Astrocyte (in vitro differentiated cells and primary cell): ENCODE data around the gene CADPS. TPM values are rescaled to one million over a fixed set of nuclear protein-coding genes. Genes with fewer than 3 reads are reported as not detected.

Experiments
- DNase-seq: peaks from one replicate; pipeline ENCODE4 v3.0.0-alpha.2; 2010; ENCODE audit warnings: low read depth
- FAIRE-seq: peaks from 2 replicates; lab custom pipeline; 2011; peaks lifted over from hg19 to GRCh38; lab: Jason Lieb, UNC
- H2AFZ ChIP-seq: 2 replicates; pipeline ENCODE4 v1.6.0; 2012; ENCODE audit warnings: low read depth, low read length, inconsistent platforms
- H3K27ac ChIP-seq: 2 replicates; pipeline ENCODE4 v1.5.1; 2011; ENCODE audit warnings: low read depth, low read length, inconsistent platforms
- H3K27me3 ChIP-seq: 2 replicates; pipeline ENCODE4 v1.6.0; 2011; ENCODE audit warnings: low read length, inconsistent platforms; ENCODE audit not compliant: insufficient read depth
- H3K36me3 ChIP-seq: 2 replicates; pipeline ENCODE4 v1.5.1; 2011; ENCODE audit warnings: low read length, inconsistent platforms; ENCODE audit not compliant: insufficient read depth
- H3K4me1 ChIP-seq: 2 replicates; pipeline ENCODE4 v1.5.1; 2011; ENCODE audit warnings: low read length, inconsistent platforms; ENCODE audit not compliant: insufficient read depth
- H3K4me2 ChIP-seq: 2 replicates; pipeline ENCODE4 v1.6.0; 2012; ENCODE audit warnings: low read length, inconsistent platforms
- H3K4me3 ChIP-seq: 2 replicates; pipeline ENCODE4 v1.5.1; 2011; ENCODE audit warnings: low read depth, mild to moderate bottlenecking, low read length, inconsistent platforms; ENCODE audit not compliant: insufficient read depth
- H3K79me2 ChIP-seq: 2 replicates; pipeline ENCODE4 v1.6.0; 2012; ENCODE audit warnings: mild to moderate bottlenecking, low read length, inconsistent platforms; ENCODE audit not compliant: insufficient read depth
- H3K9ac ChIP-seq: 2 replicates; pipeline ENCODE4 v1.6.0; 2012; ENCODE audit warnings: mild to moderate bottlenecking, low read length, inconsistent platforms
- H3K9me3 ChIP-seq: 2 replicates; pipeline ENCODE4 v1.5.1; 2012; ENCODE audit warnings: low read depth, mild to moderate bottlenecking, low read length, inconsistent platforms; ENCODE audit not compliant: insufficient read depth
- H4K20me1 ChIP-seq: 2 replicates; pipeline ENCODE4 v1.6.0; 2012; ENCODE audit warnings: low read length, inconsistent platforms; ENCODE audit not compliant: insufficient read depth
- H3K27ac Mint-ChIP-seq: one replicate; pipeline ENCODE4 v1.8.0; 2021; ENCODE audit warnings: mild to moderate bottlenecking, mixed read lengths; ENCODE audit not compliant: unreplicated experiment
- H3K27me3 Mint-ChIP-seq: one replicate; pipeline ENCODE4 v1.8.0; 2021; ENCODE audit warnings: low read depth, mixed read lengths; ENCODE audit not compliant: unreplicated experiment
- H3K36me3 Mint-ChIP-seq: one replicate; pipeline ENCODE4 v1.8.0; 2021; ENCODE audit warnings: low read depth, mixed read lengths; ENCODE audit not compliant: unreplicated experiment
- H3K4me1 Mint-ChIP-seq: one replicate; pipeline ENCODE4 v1.8.0; 2021; ENCODE audit warnings: low read depth, mixed read lengths; ENCODE audit not compliant: unreplicated experiment
- H3K4me3 Mint-ChIP-seq: one replicate; pipeline ENCODE4 v1.8.0; 2021; ENCODE audit warnings: mild to moderate bottlenecking, moderate library complexity, mixed read lengths; ENCODE audit not compliant: unreplicated experiment
- H3K9me3 Mint-ChIP-seq: one replicate; pipeline ENCODE4 v1.8.0; 2021; ENCODE audit warnings: mild to moderate bottlenecking, mixed read lengths; ENCODE audit not compliant: unreplicated experiment
- EZH2 ChIP-seq: IDR thresholded peaks from 2 replicates; pipeline ENCODE4 v1.6.1; 2012; ENCODE audit warnings: mild to moderate bottlenecking, low read length, inconsistent platforms; ENCODE audit not compliant: insufficient read depth
- total RNA-seq: library from RNA; stranded (reverse); gene quantifications from 2 replicates; pipeline ENCODE4 v1.2.1, GENCODE V29; 2021
- TF ChIP-seq, protein P1 (sequence below): IDR thresholded peaks from 2 replicates; pipeline ENCODE4 v1.5.1; 2011; ENCODE audit warnings: low read depth, mild to moderate bottlenecking, inconsistent platforms, low read length, moderate library complexity; ENCODE audit not compliant: insufficient read depth

The CADPS gene
- total RNA-seq, 1 donor from 2014 or later: 5.4 TPM

- H3K4me2 ChIP-seq: no peak overlapping the region
- H3K9ac ChIP-seq: no peak overlapping the region
- no peaks in the 10 kb centered on the region for H3K4me1 ChIP-seq
- H3K36me3 ChIP-seq: no peaks in the 10 kb centered on the region
- Mint-ChIP-seq H3K27ac (no peak overlapping the region), H3K27me3 (peaks cover 21% of the 10 kb centered on the region), H3K4me1 (peaks cover 6% of the 10 kb centered on the region), H3K4me3 (no peak overlapping the region), H3K36me3 (no peaks in the 10 kb centered on the region), H3K9me3 (no peaks in the 10 kb centered on the region)
- H3K4me3 ChIP-seq: no peak overlapping the region
- no peak overlapping the region for H3K27ac ChIP-seq
- no peaks in the 10 kb centered on the region for H3K9me3 ChIP-seq
- no peaks in the 10 kb centered on the region for H4K20me1 ChIP-seq
- TF ChIP-seq, protein P1, sequence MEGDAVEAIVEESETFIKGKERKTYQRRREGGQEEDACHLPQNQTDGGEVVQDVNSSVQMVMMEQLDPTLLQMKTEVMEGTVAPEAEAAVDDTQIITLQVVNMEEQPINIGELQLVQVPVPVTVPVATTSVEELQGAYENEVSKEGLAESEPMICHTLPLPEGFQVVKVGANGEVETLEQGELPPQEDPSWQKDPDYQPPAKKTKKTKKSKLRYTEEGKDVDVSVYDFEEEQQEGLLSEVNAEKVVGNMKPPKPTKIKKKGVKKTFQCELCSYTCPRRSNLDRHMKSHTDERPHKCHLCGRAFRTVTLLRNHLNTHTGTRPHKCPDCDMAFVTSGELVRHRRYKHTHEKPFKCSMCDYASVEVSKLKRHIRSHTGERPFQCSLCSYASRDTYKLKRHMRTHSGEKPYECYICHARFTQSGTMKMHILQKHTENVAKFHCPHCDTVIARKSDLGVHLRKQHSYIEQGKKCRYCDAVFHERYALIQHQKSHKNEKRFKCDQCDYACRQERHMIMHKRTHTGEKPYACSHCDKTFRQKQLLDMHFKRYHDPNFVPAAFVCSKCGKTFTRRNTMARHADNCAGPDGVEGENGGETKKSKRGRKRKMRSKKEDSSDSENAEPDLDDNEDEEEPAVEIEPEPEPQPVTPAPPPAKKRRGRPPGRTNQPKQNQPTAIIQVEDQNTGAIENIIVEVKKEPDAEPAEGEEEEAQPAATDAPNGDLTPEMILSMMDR: no peak
- no peak for TF ChIP-seq EZH2
- DNase-seq (no peak), FAIRE-seq (no peak)
- H3K27me3 ChIP-seq: no peaks in the 10 kb centered on the region
- no peaks in the 10 kb centered on the region for H3K79me2 ChIP-seq
- no peak overlapping the region for H2AFZ ChIP-seq
Measured at GRCh38 chr3:62415312-62415801, 459.9 kb downstream of the CADPS start.

- no peak overlapping the region for H3K4me3 Mint-ChIP-seq
- Histone ChIP-seq H3K4me2 (no peak overlapping the region), H3K79me2 (no peaks in the 10 kb centered on the region), H3K4me1 (no peaks in the 10 kb centered on the region), H3K9ac (no peak overlapping the region), H3K27ac (no peak overlapping the region), H3K4me3 (no peak overlapping the region), H3K27me3 (no peaks in the 10 kb centered on the region), H3K36me3 (no peaks in the 10 kb centered on the region), H4K20me1 (no peaks in the 10 kb centered on the region), H2AFZ (no peak overlapping the region), H3K9me3 (no peaks in the 10 kb centered on the region)
- no peak for DNase-seq
- H3K36me3 Mint-ChIP-seq: no peaks in the 10 kb centered on the region
- H3K27me3 Mint-ChIP-seq: peaks cover 19% of the 10 kb centered on the region
- H3K9me3 Mint-ChIP-seq: no peaks in the 10 kb centered on the region
- no peak for FAIRE-seq
- H3K27ac Mint-ChIP-seq: no peak overlapping the region
- TF ChIP-seq, protein P1: no peak
- TF ChIP-seq EZH2: no peak
- peaks cover 6% of the 10 kb centered on the region for H3K4me1 Mint-ChIP-seq
Measured at GRCh38 chr3:62414786-62415185, 460.4 kb downstream of the CADPS start.

DNA sequence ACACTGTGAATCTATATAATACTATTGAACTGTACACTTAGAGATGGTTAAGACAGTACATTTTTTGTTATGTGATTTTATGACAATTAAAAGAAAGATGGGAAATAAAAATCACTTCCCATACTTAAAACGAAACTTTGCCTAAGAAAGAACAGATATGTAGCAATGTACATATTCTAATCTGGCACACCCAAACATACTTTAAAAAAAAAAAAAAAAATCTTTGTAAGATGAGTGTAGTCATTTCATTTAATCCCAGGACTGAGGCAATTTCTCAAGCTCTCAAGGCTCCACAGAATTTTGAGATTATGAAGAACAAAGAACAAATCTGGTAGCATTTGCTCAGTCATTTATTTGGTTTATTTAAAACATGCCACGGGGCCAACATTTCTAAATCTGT, 461.5 kb downstream of the CADPS start:
- H3K4me1 ChIP-seq: no peaks in the 10 kb centered on the region
- H3K36me3 Mint-ChIP-seq: no peaks in the 10 kb centered on the region
- no peaks in the 10 kb centered on the region for H3K79me2 ChIP-seq
- H4K20me1 ChIP-seq: no peaks in the 10 kb centered on the region
- DNase-seq (no peak), FAIRE-seq (no peak)
- H3K9me3 Mint-ChIP-seq: no peaks in the 10 kb centered on the region
- H3K9me3 ChIP-seq: no peaks in the 10 kb centered on the region
- H3K27me3 ChIP-seq: no peaks in the 10 kb centered on the region
- H2AFZ ChIP-seq: no peak overlapping the region
- no peak overlapping the region for H3K4me3 Mint-ChIP-seq
- H3K9ac ChIP-seq: no peak overlapping the region
- H3K36me3 ChIP-seq: no peaks in the 10 kb centered on the region
- no peak overlapping the region for H3K4me2 ChIP-seq
- H3K27ac Mint-ChIP-seq: no peak overlapping the region
- no peak overlapping the region for H3K27ac ChIP-seq
- H3K4me1 Mint-ChIP-seq: peaks cover 6% of the 10 kb centered on the region
- peaks cover 21% of the 10 kb centered on the region for H3K27me3 Mint-ChIP-seq
- TF ChIP-seq EZH2: no peak
- TF ChIP-seq, protein P1: no peak
- no peak overlapping the region for H3K4me3 ChIP-seq
